ENCODE results near the gene WDR75. TPM values are rescaled to one million over a fixed set of nuclear protein-coding genes. Genes with fewer than 3 reads are reported as not detected.
"Not testable (repeated sequence)": the region's sequence is repeated elsewhere in the genome, so short reads cannot be mapped to it uniquely, and the experiment has no call there.

Gene WDR75
- total RNA-seq, 1 experiment from 2014 or later: 52.5 TPM

- Mint-ChIP-seq H3K4me1 (ENCODE audit: insufficient read depth, unreplicated experiment) (no peaks in the 10 kb centered on the region), H3K4me3 (ENCODE audit: unreplicated experiment) (no peak overlapping the region), H3K36me3 (ENCODE audit: insufficient read depth, unreplicated experiment) (peaks cover 94% of the 10 kb centered on the region), H3K27me3 (ENCODE audit: insufficient read depth, unreplicated experiment) (no peaks in the 10 kb centered on the region), H3K27ac (ENCODE audit: low read depth, unreplicated experiment) (no peak overlapping the region), H3K9me3 (ENCODE audit: unreplicated experiment) (no peaks in the 10 kb centered on the region)
- TF ChIP-seq CTCF (IDR thresholded peaks at IDR 0.05; ENCODE audit: unreplicated experiment): no peak
- DNase-seq (ENCODE audit: unreplicated experiment): no peak
- ChIA-PET CTCF (interaction anchor here (0.6 to 2.0 kb wide), 5 partner anchors 11 to 340 kb away, joined by 3 to 7 read pairs (median 3); no protein-coding TSS in a partner anchor), POLR2A (no interaction called here)
- no TSS peak for BruUV-seq (replicated peaks)
- intact Hi-C loops (cut with micrococcal nuclease): loop anchor here (5.0 kb wide), 1 partner anchor 165 kb away; no protein-coding TSS in a partner anchor
Observed at GRCh38 chr2:189467593-189467992, 26.3 kb downstream of the WDR75 start.

- DNase-seq (ENCODE audit: unreplicated experiment): no peak
- POLR2A ChIA-PET: no interaction called here
- no TSS peak for BruUV-seq (replicated peaks)
- Mint-ChIP-seq H3K27ac (ENCODE audit: low read depth, unreplicated experiment) (no peak overlapping the region), H3K4me1 (ENCODE audit: insufficient read depth, unreplicated experiment) (no peaks in the 10 kb centered on the region), H3K27me3 (ENCODE audit: insufficient read depth, unreplicated experiment) (no peaks in the 10 kb centered on the region), H3K9me3 (ENCODE audit: unreplicated experiment) (no peaks in the 10 kb centered on the region), H3K36me3 (ENCODE audit: insufficient read depth, unreplicated experiment) (peaks cover 69% of the 10 kb centered on the region), H3K4me3 (ENCODE audit: unreplicated experiment) (no peak overlapping the region)
- TF ChIP-seq CTCF (IDR thresholded peaks at IDR 0.05; ENCODE audit: unreplicated experiment): no peak
- CTCF ChIA-PET: interaction anchor here (1.0 kb wide), 1 partner anchor 14 kb away, joined by 4 read pairs; no protein-coding TSS in a partner anchor
- intact Hi-C loops (cut with micrococcal nuclease): no loop called here
Observed at GRCh38 chr2:189474526-189474925, 33.3 kb downstream of the WDR75 start.

- ChIA-PET CTCF (interaction anchor here (1.0 kb wide), 1 partner anchor 8 kb away, joined by 3 read pairs; no protein-coding TSS in a partner anchor), POLR2A (interaction anchor here (0.7 to 1.1 kb wide), 3 partner anchors 29 to 136 kb away, joined by 3 read pairs; no protein-coding TSS in a partner anchor)
- intact Hi-C loops (cut with micrococcal nuclease): no loop called here
- Mint-ChIP-seq H3K4me3 (ENCODE audit: unreplicated experiment) (no peak overlapping the region), H3K36me3 (ENCODE audit: insufficient read depth, unreplicated experiment) (peaks cover 43% of the 10 kb centered on the region), H3K27ac (ENCODE audit: low read depth, unreplicated experiment) (no peak overlapping the region), H3K27me3 (ENCODE audit: insufficient read depth, unreplicated experiment) (no peaks in the 10 kb centered on the region), H3K9me3 (ENCODE audit: unreplicated experiment) (no peaks in the 10 kb centered on the region), H3K4me1 (ENCODE audit: insufficient read depth, unreplicated experiment) (no peaks in the 10 kb centered on the region)
- DNase-seq (ENCODE audit: unreplicated experiment): no peak
- BruUV-seq (replicated peaks): no TSS peak
- TF ChIP-seq CTCF (IDR thresholded peaks at IDR 0.05; ENCODE audit: unreplicated experiment): no peak
Observed at GRCh38 chr2:189477756-189478155, 36.5 kb downstream of the WDR75 start.

GRCh38 chr2:189478289-189478688, 37.0 kb downstream of the WDR75 start:
- H3K4me1 Mint-ChIP-seq (ENCODE audit: insufficient read depth, unreplicated experiment); H3K27me3 Mint-ChIP-seq (ENCODE audit: insufficient read depth, unreplicated experiment); H3K4me3 Mint-ChIP-seq (ENCODE audit: unreplicated experiment); H3K9me3 Mint-ChIP-seq (ENCODE audit: unreplicated experiment); BruUV-seq (replicated peaks); DNase-seq (ENCODE audit: unreplicated experiment); intact Hi-C loops (cut with micrococcal nuclease); H3K27ac Mint-ChIP-seq (ENCODE audit: low read depth, unreplicated experiment): not testable (repeated sequence)
- ChIA-PET POLR2A (interaction anchor here (0.7 to 1.1 kb wide), 2 partner anchors 29 to 135 kb away, joined by 3 read pairs; no protein-coding TSS in a partner anchor), CTCF (interaction anchor here (1.0 kb wide), 1 partner anchor 9 kb away, joined by 3 read pairs; no protein-coding TSS in a partner anchor)
- peaks cover 37% of the 10 kb centered on the region for H3K36me3 Mint-ChIP-seq (ENCODE audit: insufficient read depth, unreplicated experiment)

All from MCF 10A (cell line).